ENCODE results near the gene WDR27.

GRCh38 chr6:169420912-169421543 lies 280.8 kb downstream of the WDR27 start:
- no peak for TF ChIP-seq BCLAF1 (IDR thresholded peaks at IDR 0.05)
- no peak for TF ChIP-seq POLR2AphosphoS2 (IDR thresholded peaks at IDR 0.05; ENCODE audit: low read depth, low read length)
- no peak for TF ChIP-seq MTA2 (IDR thresholded peaks at IDR 0.05; ENCODE audit: low read depth)
